Measurements from ENCODE around the gene CLMN.

Gene CLMN

GRCh38 chr14:95328729-95329503 lies 9.2 kb upstream of the CLMN start:
- H3K4me1 ChIP-seq, result peaks cover 8 to 48% (median 32%) of the 10 kb centered on the region in 10 experiments
- H4K20me1 ChIP-seq, result no peaks in the 10 kb centered on the region
- no peaks in the 10 kb centered on the region for H3K36me3 ChIP-seq
- no peak for TF ChIP-seq Cebpa-rat (IDR thresholded peaks at IDR 0.05)
- no peak overlapping the region for H3K4me3 ChIP-seq
- H3K9ac ChIP-seq, result peak overlapping the region in 4 of 11 experiments; percentile 11 to 54 (median 40); a peak in 6 of 22 replicates
- peaks cover 0 to 8% (median 0%) of the 10 kb centered on the region in 11 experiments; a peak in 1 of 22 replicates for H3K27me3 ChIP-seq
- H3K4me2 ChIP-seq, result peak overlapping the region; percentile 15 to 79 (median 71); a peak in 19 of 22 replicates
- H3K27ac ChIP-seq, result peak overlapping the region in 8 of 11 experiments; percentile 31 to 82 (median 68); a peak in 15 of 22 replicates
- peaks cover 0 to 16% (median 10%) of the 10 kb centered on the region in 11 experiments; a peak in 15 of 22 replicates for H3K9me3 ChIP-seq (replicated peaks in 1 of 11)

- no peaks in the 10 kb centered on the region for H4K20me1 ChIP-seq
- H3K36me3 ChIP-seq, result no peaks in the 10 kb centered on the region
- peaks cover 18 to 48% (median 35%) of the 10 kb centered on the region in 10 experiments for H3K4me1 ChIP-seq
- peaks cover 0 to 16% (median 10%) of the 10 kb centered on the region in 11 experiments; a peak in 15 of 22 replicates for H3K9me3 ChIP-seq (replicated peaks in 1 of 11)
- H3K4me2 ChIP-seq, result peak overlapping the region; percentile 15 to 79 (median 71); a peak in 18 of 22 replicates
- TF ChIP-seq Cebpa-rat (IDR thresholded peaks at IDR 0.05), result peak in 7 of 11 experiments; percentile 26 to 80 (median 70); a peak in 10 of 22 replicates
- peak overlapping the region in 4 of 11 experiments; percentile 29 to 54 (median 50); a peak in 7 of 22 replicates for H3K9ac ChIP-seq
- H3K27ac ChIP-seq, result peak overlapping the region in 8 of 11 experiments; percentile 31 to 82 (median 68); a peak in 15 of 22 replicates
- peaks cover 0 to 8% (median 0%) of the 10 kb centered on the region in 11 experiments; a peak in 1 of 22 replicates for H3K27me3 ChIP-seq
- H3K4me3 ChIP-seq, result no peak overlapping the region
Observed at GRCh38 chr14:95327558-95328374, 8.1 kb upstream of the CLMN start.

GRCh38 chr14:95326987-95327386 lies 7.3 kb upstream of the CLMN start:
- H3K4me3 ChIP-seq, result no peak overlapping the region
- peaks cover 0 to 8% (median 0%) of the 10 kb centered on the region in 11 experiments; a peak in 1 of 22 replicates for H3K27me3 ChIP-seq
- H3K9ac ChIP-seq, result peak overlapping the region in 2 of 11 experiments; percentile 33 to 50; a peak in 3 of 22 replicates
- H3K27ac ChIP-seq, result peak overlapping the region in 8 of 11 experiments; percentile 12 to 82 (median 64); a peak in 11 of 22 replicates
- H3K36me3 ChIP-seq, result no peaks in the 10 kb centered on the region
- peak overlapping the region in 8 of 11 experiments; percentile 63 to 79 (median 72); a peak in 14 of 22 replicates for H3K4me2 ChIP-seq
- H3K4me1 ChIP-seq, result peaks cover 26 to 48% (median 39%) of the 10 kb centered on the region in 10 experiments
- no peaks in the 10 kb centered on the region for H4K20me1 ChIP-seq
- peaks cover 0 to 16% (median 10%) of the 10 kb centered on the region in 11 experiments; a peak in 15 of 22 replicates for H3K9me3 ChIP-seq (replicated peaks in 1 of 11)
- TF ChIP-seq Cebpa-rat (IDR thresholded peaks at IDR 0.05), result no peak

GRCh38 chr14:95323917-95324316 lies 4.2 kb upstream of the CLMN start:
- Histone ChIP-seq H3K27me3 (peaks cover 0 to 4% (median 0%) of the 10 kb centered on the region in 11 experiments; a peak in 2 of 22 replicates), H3K4me3 (no peak overlapping the region), H3K9ac (no peak overlapping the region), H3K9me3 (replicated peaks in 1 of 11) (peaks cover 0 to 16% (median 10%) of the 10 kb centered on the region in 11 experiments; a peak in 15 of 22 replicates), H4K20me1 (no peaks in the 10 kb centered on the region), H3K4me1 (peaks cover 37 to 54% (median 47%) of the 10 kb centered on the region in 10 experiments), H3K27ac (no peak overlapping the region), H3K36me3 (no peaks in the 10 kb centered on the region), H3K4me2 (peak overlapping the region in 1 of 11 experiments; percentile 89; a peak in 1 of 22 replicates)
- TF ChIP-seq Cebpa-rat (IDR thresholded peaks at IDR 0.05), result no peak

GRCh38 chr14:95323361-95323760 lies 3.7 kb upstream of the CLMN start:
- Histone ChIP-seq H3K9me3 (replicated peaks in 1 of 11) (peaks cover 0 to 16% (median 10%) of the 10 kb centered on the region in 11 experiments; a peak in 15 of 22 replicates), H3K36me3 (no peaks in the 10 kb centered on the region), H3K4me3 (no peak overlapping the region), H3K9ac (no peak overlapping the region), H3K4me2 (peak overlapping the region in 4 of 11 experiments; percentile 53 to 96 (median 90); a peak in 7 of 22 replicates), H3K27me3 (no peaks in the 10 kb centered on the region; a peak in 1 of 22 replicates), H3K4me1 (peaks cover 37 to 54% (median 46%) of the 10 kb centered on the region in 10 experiments), H4K20me1 (peaks cover 0 to 3% (median 0%) of the 10 kb centered on the region in 11 experiments; a peak in 1 of 22 replicates), H3K27ac (peak overlapping the region in 2 of 11 experiments; percentile 32 to 52; a peak in 4 of 22 replicates)
- TF ChIP-seq Cebpa-rat (IDR thresholded peaks at IDR 0.05), result no peak

- Histone ChIP-seq H3K4me2 (peak overlapping the region in 5 of 11 experiments; percentile 9 to 96 (median 89); a peak in 10 of 22 replicates), H3K9ac (no peak overlapping the region), H4K20me1 (peaks cover 0 to 8% (median 0%) of the 10 kb centered on the region in 11 experiments; a peak in 1 of 22 replicates), H3K27me3 (no peaks in the 10 kb centered on the region; a peak in 1 of 22 replicates), H3K36me3 (no peaks in the 10 kb centered on the region), H3K4me1 (peaks cover 32 to 51% (median 42%) of the 10 kb centered on the region in 10 experiments), H3K27ac (peak overlapping the region in 2 of 11 experiments; percentile 32 to 52; a peak in 4 of 22 replicates), H3K9me3 (replicated peaks in 1 of 11) (peaks cover 0 to 16% (median 10%) of the 10 kb centered on the region in 11 experiments; a peak in 15 of 22 replicates), H3K4me3 (no peak overlapping the region)
- TF ChIP-seq Cebpa-rat (IDR thresholded peaks at IDR 0.05), result no peak
Observed at GRCh38 chr14:95322651-95323050, 2.9 kb upstream of the CLMN start.

- Histone ChIP-seq H3K9me3 (replicated peaks in 1 of 11) (peaks cover 0 to 11% (median 5%) of the 10 kb centered on the region in 11 experiments; a peak in 15 of 22 replicates), H3K4me3 (no peak overlapping the region), H3K36me3 (no peaks in the 10 kb centered on the region), H3K27ac (peak overlapping the region in 1 of 11 experiments; percentile 52; a peak in 1 of 22 replicates), H3K4me1 (peaks cover 28 to 48% (median 41%) of the 10 kb centered on the region in 10 experiments), H3K4me2 (peak overlapping the region in 10 of 11 experiments; percentile 82 to 96 (median 90); a peak in 17 of 22 replicates), H4K20me1 (peaks cover 0 to 8% (median 0%) of the 10 kb centered on the region in 11 experiments; a peak in 1 of 22 replicates), H3K27me3 (no peaks in the 10 kb centered on the region; a peak in 1 of 22 replicates), H3K9ac (no peak overlapping the region)
- no peak for TF ChIP-seq Cebpa-rat (IDR thresholded peaks at IDR 0.05)
Observed at GRCh38 chr14:95321693-95322455, 2.2 kb upstream of the CLMN start.
